Epithelial cell of prostate (primary cell): ENCODE data around the gene DMRTB1.

Experiments
- DNase-seq: peaks from one replicate; pipeline ENCODE4 v3.0.0-alpha.2; 2011; ENCODE audit warnings: low read depth, low spot score
- H3K27ac ChIP-seq: fragments of 450-650 bp; 2 replicates; pipeline ENCODE4 v1.5.1; 2017; ENCODE audit warnings: mild to moderate bottlenecking

DMRTB1 gene

GRCh38 chr1:53459321-53460175 is at the start of gene DMRTB1:
Gene DMRTB1 (plus strand): TSS chr1:53459399. CDS start chr1:53459454, 55 bp downstream.
- DNase-seq = no peak
- H3K27ac ChIP-seq = no peak within 1 kb of the TSS

- H3K27ac ChIP-seq = no peak overlapping the region
- no peak for DNase-seq
These were observed 49.5 kb upstream of the DMRTB1 start for GRCh38 chr1:53409695-53410094.

- DNase-seq = no peak
- H3K27ac ChIP-seq = no peak overlapping the region
These were observed 49.1 kb upstream of the DMRTB1 start for GRCh38 chr1:53410100-53410541.

GRCh38 chr1:53410701-53411100 is 48.5 kb upstream of the DMRTB1 start:
- no peak overlapping the region for H3K27ac ChIP-seq
- no peak for DNase-seq

GRCh38 chr1:53411541-53412152 is 47.6 kb upstream of the DMRTB1 start:
- no peak overlapping the region for H3K27ac ChIP-seq

GRCh38 chr1:53412285-53413174 is 46.7 kb upstream of the DMRTB1 start:
- H3K27ac ChIP-seq = no peak overlapping the region
- DNase-seq = no peak

More at GRCh38 chr1:53411541-53412152, 47.6 kb upstream of the DMRTB1 start:
- DNase-seq = no peak

- H3K27ac ChIP-seq = no peak overlapping the region
- peak; percentile 43 for DNase-seq
These were observed 45.8 kb upstream of the DMRTB1 start for GRCh38 chr1:53413175-53414001.

GRCh38 chr1:53414632-53415031 is 44.6 kb upstream of the DMRTB1 start:
- DNase-seq = no peak
- H3K27ac ChIP-seq = no peak overlapping the region

- no peak for DNase-seq
- no peak overlapping the region for H3K27ac ChIP-seq
These were observed 43.8 kb upstream of the DMRTB1 start for GRCh38 chr1:53415432-53415831.

- H3K27ac ChIP-seq = no peak overlapping the region
- no peak for DNase-seq
These were observed 42.9 kb upstream of the DMRTB1 start for GRCh38 chr1:53416269-53416813.

- no peak overlapping the region for H3K27ac ChIP-seq
- no peak for DNase-seq
These were observed 42.1 kb upstream of the DMRTB1 start for GRCh38 chr1:53417074-53417511.

- no peak overlapping the region for H3K27ac ChIP-seq
- DNase-seq = no peak
These were observed 40.2 kb upstream of the DMRTB1 start for GRCh38 chr1:53419034-53419433.

GRCh38 chr1:53420341-53420740 is 38.9 kb upstream of the DMRTB1 start:
- no peak overlapping the region for H3K27ac ChIP-seq
- no peak for DNase-seq

GRCh38 chr1:53421208-53421607 is 38.0 kb upstream of the DMRTB1 start:
- no peak for DNase-seq
- no peak overlapping the region for H3K27ac ChIP-seq

- H3K27ac ChIP-seq = no peak overlapping the region
- no peak for DNase-seq
These were observed 28.9 kb upstream of the DMRTB1 start for GRCh38 chr1:53430261-53430660.

GRCh38 chr1:53430779-53431178 is 28.4 kb upstream of the DMRTB1 start:
- no peak overlapping the region for H3K27ac ChIP-seq
- no peak for DNase-seq

GRCh38 chr1:53431244-53431643 is 28.0 kb upstream of the DMRTB1 start:
- H3K27ac ChIP-seq = no peak overlapping the region
- DNase-seq = no peak

- DNase-seq = no peak
- no peak overlapping the region for H3K27ac ChIP-seq
These were observed 27.2 kb upstream of the DMRTB1 start for GRCh38 chr1:53431805-53432565.

- no peak overlapping the region for H3K27ac ChIP-seq
- DNase-seq = no peak
These were observed 26.6 kb upstream of the DMRTB1 start for GRCh38 chr1:53432611-53433010.
